HG03439 (cell line): Measurements from ENCODE around the gene FHOD1.

Experiments
- ATAC-seq: cut with Tn5 transposase; IDR thresholded peaks from one replicate; pipeline ENCODE4 v1.9.1; 2021; ENCODE audit warnings: mild to moderate bottlenecking, moderate library complexity; ENCODE audit not compliant: unreplicated experiment

The FHOD1 gene

DNA sequence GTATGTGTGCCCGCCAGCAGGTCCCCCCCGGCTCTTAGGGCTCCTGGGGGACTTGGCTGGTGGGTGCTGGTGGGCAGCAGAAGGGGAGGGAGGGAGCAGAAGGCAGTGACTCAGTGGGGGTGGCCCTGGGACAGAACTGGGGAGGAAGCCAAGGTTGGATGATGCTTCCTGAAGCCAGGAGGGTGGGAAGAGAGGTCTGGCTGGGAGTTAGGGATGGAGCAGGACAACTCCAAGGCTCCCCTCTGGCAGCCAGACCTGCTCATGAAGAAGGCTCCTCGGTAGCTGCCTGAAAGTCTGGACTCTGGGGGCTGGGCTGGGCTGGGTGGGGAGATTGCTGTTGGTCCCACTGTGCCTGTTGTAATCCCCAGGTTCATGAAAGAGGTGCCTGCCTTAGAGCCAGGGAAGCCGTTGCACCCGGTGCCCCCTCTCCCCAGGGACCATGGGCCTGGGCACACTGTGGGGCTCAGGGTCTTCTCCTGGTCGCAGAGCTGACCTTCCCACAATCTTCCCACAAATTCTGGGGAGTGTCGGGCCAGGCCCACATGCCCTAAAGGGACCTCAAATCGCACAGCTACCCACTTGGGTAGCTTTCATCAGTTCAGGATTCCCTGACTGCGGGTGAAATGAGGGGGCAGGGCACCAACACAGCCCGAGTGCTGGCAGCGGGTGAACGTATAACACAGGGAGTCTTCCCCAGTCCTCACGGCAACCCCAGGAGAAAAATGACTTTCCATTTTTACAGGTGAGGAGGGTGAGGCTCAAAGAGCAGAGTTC lies 30.9 kb upstream of the FHOD1 start:
- ATAC-seq: no peak

- no peak for ATAC-seq
These were observed 30.2 kb upstream of the FHOD1 start for GRCh38 chr16:67277294-67277998.

DNA sequence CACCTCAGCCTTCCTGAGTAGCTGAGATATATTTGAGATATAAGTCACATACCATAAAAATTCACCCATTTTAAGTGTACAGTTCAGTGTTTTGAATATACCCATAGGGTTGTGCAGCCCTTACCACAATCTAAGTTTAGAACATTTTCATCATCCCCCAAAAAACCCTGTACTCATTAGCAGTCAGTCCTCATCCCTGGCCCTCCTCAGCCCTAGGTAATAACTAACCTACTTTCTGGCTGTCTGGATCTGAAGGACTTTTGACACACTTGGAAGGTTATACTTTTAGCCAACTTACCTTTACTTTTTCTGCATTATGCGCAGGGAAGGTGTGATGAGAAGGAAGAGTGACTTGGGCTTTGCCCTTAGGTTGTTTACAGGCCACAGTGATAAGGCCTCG lies 28.0 kb upstream of the FHOD1 start:
- no peak for ATAC-seq

DNA sequence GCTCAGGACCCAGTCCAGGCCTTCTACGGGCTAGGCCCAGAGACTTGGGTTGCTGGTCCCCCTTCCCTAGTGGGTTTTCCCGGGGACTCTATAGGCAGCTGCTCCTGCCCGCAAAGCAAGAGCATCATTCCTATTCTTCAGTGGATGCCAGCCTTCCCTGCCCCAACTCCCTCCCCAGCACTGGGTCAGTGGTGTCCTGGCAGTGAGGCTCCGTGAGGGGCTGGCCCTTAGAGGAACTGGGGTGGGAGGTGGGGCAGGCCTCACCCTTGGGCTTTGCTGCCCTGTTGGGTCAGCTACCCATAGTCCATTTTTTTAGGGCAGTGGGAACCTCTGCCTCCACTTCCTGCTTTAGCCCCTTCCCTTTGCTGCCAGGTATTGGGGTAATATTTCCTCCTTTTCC lies 24.2 kb upstream of the FHOD1 start:
- ATAC-seq: no peak

GRCh38 chr16:67270931-67271338 lies 23.7 kb upstream of the FHOD1 start:
- no peak for ATAC-seq

- no peak for ATAC-seq
These were observed 22.5 kb upstream of the FHOD1 start for GRCh38 chr16:67269766-67270165.

DNA sequence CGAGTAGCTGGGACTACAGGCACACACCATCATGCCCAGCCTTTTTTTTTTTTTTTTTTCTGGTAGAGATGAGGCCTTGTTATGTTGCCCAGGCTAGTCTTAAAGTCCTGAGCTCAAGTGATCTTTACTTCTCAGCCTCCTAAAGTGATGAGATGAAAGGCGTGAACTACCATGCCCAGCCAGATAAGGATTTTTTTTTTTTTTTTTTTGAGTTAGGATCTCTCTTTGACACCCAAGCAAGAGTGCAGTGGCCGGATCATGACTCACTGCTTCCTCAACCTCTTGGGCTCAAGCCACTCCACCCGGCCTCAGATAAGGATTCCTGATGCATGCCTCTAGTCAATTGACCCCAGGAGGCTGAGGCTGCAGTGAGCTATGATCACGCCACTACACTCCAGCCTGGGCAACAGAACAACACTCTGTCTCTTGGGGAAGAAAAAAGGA lies 20.9 kb upstream of the FHOD1 start:
- no peak for ATAC-seq

- no peak for ATAC-seq
These were observed 18.6 kb upstream of the FHOD1 start for GRCh38 chr16:67265834-67266233.

DNA sequence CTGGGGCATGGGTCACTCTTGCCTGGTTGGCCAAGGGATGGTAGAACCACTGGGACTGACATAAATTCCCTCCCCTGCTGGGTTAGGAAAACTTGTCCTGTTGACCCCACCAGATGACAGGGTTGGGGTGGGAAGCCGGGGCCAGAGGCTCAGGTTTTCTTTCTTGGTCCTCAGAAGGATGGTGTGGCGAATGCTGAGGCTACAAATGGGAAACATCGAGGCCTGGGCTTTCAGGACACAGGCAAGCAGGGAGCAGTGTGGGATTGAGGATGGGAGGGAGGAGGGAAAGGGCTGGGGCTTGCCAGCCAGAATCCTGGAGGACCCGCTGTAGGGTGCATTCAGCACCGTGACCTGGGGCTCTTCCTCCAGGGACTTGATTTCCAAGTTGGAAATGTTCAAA lies 17.6 kb upstream of the FHOD1 start:
- ATAC-seq: no peak

- ATAC-seq: no peak
These were observed 17.0 kb upstream of the FHOD1 start for GRCh38 chr16:67264277-67264676.

DNA sequence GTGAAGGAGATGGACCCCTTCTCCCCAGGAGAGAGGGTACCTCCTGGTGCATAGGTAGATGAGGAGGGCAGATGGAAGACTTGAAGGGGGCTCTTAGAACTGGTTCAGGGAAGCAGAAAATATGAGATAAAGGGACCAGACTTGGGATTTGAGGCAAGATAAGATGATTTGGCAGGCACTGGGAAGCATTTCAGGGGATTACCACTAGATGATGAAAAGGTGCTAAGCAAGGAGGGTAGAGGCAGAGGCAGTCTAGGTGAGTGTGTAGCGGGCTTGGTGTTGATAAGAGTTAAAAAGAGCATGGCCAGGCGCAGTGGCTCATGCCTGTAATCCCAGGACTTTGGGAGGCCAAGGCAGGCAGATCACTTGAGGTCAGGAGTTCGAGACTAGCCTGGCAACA lies 15.9 kb upstream of the FHOD1 start:
- no peak for ATAC-seq

- ATAC-seq: no peak
These were observed 13.3 kb upstream of the FHOD1 start for GRCh38 chr16:67260426-67261063.

- ATAC-seq: no peak
These were observed 12.4 kb upstream of the FHOD1 start for GRCh38 chr16:67259705-67260104.

DNA sequence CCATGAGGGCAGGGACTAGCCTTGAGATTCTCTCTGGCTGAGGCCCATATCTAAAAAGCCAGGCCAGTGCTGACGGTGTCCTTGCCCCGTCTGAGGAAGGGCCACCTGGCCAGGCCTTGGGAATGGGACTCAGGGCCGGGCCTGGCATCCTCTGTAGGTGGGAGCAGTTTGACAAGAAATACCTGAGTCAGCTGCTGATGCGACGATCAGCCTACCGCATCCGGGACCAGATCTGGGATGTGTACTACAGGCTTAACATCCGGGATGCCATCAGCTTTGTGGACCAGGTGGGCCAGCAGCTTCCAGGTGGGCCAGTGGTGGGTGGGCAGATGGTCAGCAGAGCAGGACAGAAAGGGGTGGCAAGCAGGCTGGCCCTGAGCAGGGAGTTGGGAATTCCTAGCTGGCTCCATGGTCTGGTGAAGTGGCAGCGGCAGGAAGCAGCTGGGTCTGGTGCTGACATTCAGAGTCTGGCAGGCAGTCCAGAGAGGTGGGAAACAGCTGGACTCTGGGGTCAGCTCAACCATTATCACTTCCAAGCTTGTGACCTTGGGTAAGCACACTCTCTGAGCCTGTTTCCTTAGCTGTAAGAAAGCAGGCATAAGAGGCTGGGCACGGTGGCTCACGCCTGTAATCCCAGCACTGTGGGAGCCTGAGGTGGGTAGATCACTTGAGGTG lies 11.0 kb upstream of the FHOD1 start:
- ATAC-seq: no peak

DNA sequence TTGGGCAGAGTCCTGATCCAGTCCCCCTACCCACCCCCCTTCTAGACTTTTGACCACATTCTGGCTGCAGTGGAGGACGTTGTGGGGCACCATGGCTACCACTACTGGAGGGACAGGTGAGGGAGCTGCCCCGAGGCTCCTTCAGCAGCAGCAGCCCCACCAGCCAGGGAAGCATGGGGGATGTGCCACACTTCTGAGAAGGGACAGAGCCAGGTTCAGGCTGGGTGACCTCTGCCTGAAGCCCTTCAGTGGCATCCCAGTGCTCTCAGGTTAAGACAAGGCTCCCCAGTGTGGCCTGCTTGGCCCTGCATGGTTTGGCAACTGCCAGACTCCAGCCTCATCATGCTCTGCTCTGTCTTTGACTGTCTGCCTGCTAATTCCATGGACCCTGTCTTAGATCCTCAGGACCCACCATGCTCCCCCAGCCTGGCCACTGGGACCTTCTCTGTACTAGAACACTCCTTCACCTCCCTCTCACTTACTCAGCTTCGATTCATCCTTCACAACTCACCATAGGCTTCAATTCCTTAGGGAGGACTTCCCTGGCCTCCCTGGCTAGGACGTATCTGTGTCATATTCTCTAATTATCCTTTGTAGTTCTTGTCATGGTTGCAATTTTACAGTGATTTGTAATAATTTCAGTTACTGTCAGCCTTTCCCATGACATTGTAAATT lies 10.3 kb upstream of the FHOD1 start:
- no peak for ATAC-seq

GRCh38 chr16:67256701-67257230 lies 9.5 kb upstream of the FHOD1 start:
- ATAC-seq: no peak

DNA sequence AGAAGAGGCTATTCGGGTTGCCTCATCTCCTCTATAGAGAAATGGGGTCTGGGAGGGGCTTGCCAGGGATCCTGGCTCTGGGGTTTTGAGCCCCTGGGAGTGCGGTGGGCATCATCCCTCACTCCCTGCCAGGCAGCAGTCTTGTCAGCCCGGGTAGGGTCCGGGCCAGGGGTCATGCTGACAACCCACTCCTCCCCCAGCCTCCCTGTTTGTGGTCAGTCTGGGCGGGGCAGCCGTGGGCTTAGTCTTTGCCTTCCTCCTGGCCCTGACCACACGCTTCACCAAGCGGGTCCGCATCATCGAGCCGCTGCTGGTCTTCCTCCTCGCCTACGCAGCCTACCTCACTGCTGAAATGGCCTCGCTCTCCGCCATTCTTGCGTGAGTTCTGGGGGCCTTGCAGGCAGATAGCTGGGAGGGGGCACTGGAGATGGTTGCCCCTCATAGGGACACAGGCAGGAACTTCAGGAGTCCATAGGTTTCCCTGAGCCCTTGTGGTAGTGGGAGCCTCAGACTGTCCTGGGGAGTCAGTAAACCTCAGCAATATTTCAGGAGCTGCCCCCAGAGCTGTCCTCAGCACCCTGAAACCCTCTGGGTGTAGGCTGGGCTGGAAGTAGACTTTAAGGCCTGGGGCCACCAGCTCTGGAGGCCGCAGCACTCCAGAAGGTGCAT lies 8.4 kb upstream of the FHOD1 start:
- ATAC-seq: no peak

GRCh38 chr16:67254801-67255552 lies 7.7 kb upstream of the FHOD1 start:
- ATAC-seq: no peak
